ENCODE data around the gene NPW. TPM values are rescaled to one million over a fixed set of nuclear protein-coding genes. Genes with fewer than 3 reads are reported as not detected.

The NPW gene
- total RNA-seq (3.3 and 3.9 TPM in 2 replicates), polyA plus RNA-seq (0.84 and 1.8 TPM in 2 replicates), polyA minus RNA-seq (not detected in 2 replicates), Bru-seq, nascent RNA (percentile 21 among the genes with signal in this experiment), BruChase-seq, experiment 1, labeled RNA remaining after a 6-hour chase (percentile 31 among the genes with signal in this experiment), BruChase-seq, experiment 2, labeled RNA remaining after a 2-hour chase (percentile 7 among the genes with signal in this experiment)
- polyA plus RNA-seq (2011; cell fraction: cytosol; rRNA removed), result 0.52 and 1.2 TPM in 2 replicates
- polyA plus RNA-seq (2011; cell fraction: nucleus; rRNA removed), result 0.25 and 0.93 TPM in 2 replicates
- polyA plus RNA-seq (2012), result 1.4 and 6.4 TPM in 2 replicates
- 2.8 TPM for polyA minus RNA-seq (2011; cell fraction: cytosol; rRNA and poly(A)+ RNA removed)
- not detected in 2 replicates for polyA minus RNA-seq (2011; cell fraction: nucleus; rRNA and poly(A)+ RNA removed)
- long read RNA-seq, transcript NPW-202 (2 exons, 991 nt), result major isoform, 9 of 12 reads
- long read RNA-seq, partial matches to known transcripts, result 0 of 12 reads
- long read RNA-seq, other reads (novel, unspliced or antisense), result 3 of 12 reads

DNA sequence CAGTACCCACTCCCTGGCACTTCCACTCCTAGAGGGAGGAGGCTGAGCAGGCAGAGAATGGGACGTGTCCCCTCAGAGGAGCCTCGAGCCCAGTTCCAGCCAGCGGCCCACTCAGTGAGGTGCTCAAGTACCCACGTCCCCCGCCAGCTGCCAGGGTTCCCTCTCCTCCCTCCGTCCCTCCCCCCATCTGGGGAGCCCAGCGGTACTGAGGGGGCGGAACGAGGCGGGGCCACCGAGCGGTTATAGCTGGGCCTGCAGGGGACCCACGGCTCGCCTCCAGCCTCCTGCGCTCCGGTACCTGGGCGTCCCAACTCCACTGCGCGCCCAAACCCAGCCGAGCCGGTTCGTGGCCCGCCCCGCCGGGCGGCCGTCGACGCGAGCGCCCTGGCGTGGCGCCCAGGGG, at the start of gene NPW:
NPW (plus strand) TSS at position 268 of the 403 bp plus-strand sequence.
- Histone ChIP-seq H3K36me3 (ENCODE audit: control insufficient read depth in 2 of 2, extremely low read depth in 1 of 2, insufficient read depth in 2 of 2, low read length in 2 of 2) (no peaks in the 10 kb centered on the region), H2AFZ (ENCODE audit: low read depth, low read length) (peak within 1 kb of the TSS; percentile 27), H3K9me3 (replicated peaks; ENCODE audit: control insufficient read depth, insufficient read depth, low read length) (no peaks in the 10 kb centered on the region), H3K4me3 (replicated peaks in 1 of 3; ENCODE audit: insufficient read depth in 1 of 3, low read depth in 1 of 3, low read length in 3 of 3) (no peak within 1 kb of the TSS), H4K20me1 (replicated peaks; ENCODE audit: control insufficient read depth, extremely low read depth, insufficient read depth, low read length) (no peaks in the 10 kb centered on the region), H3K9me1 (replicated peaks; ENCODE audit: control insufficient read depth, extremely low read depth, insufficient read depth, low read length) (no peaks in the 10 kb centered on the region), H3K27ac (ENCODE audit: insufficient read depth, low read depth, low read length) (no peak within 1 kb of the TSS), H3K4me2 (ENCODE audit: insufficient read depth, low read length) (peak within 1 kb of the TSS; percentile 8), H3K9ac (replicated peaks; ENCODE audit: extremely low read depth, insufficient read depth, low read length) (no peak within 1 kb of the TSS), H3K27me3 (ENCODE audit: control insufficient read depth in 2 of 2, insufficient read depth in 2 of 2, low read length in 2 of 2) (peaks cover 4 to 11% of the 10 kb centered on the region in 2 experiments), H3K79me2 (ENCODE audit: control insufficient read depth, insufficient read depth, low read length) (no peaks in the 10 kb centered on the region), H3K4me1 (ENCODE audit: control insufficient read depth, extremely low read depth, insufficient read depth, low read length) (peaks cover 15% of the 10 kb centered on the region)
- POLR2A ChIA-PET, result no interaction called here
- intact Hi-C loops (cut with micrococcal nuclease), result no loop called here
- dilution Hi-C loops (cut with MboI; ENCODE audit: extremely low pct_ligation_motif_present, low sequenced_read_pairs), result no loop called here
- FAIRE-seq, result no peak
- DNase-seq (ENCODE audit: low read depth, low spot score), result no peak
- BruUV-seq (replicated peaks), result no TSS peak
- CTCF ChIA-PET, result interaction anchor here (1.5 to 8.9 kb wide), 2 partner anchors 15 to 121 kb away, joined by 6 to 137 read pairs; no protein-coding TSS in a partner anchor
- TF ChIP-seq POLR2AphosphoS5 (IDR thresholded peaks at IDR 0.05; ENCODE audit: insufficient read depth, low read depth, low read length) (no peak), POLR2A (IDR thresholded peaks at IDR 0.05; ENCODE audit: low read depth, low read length) (no peak)
- TF ChIP-seq, protein P1, sequence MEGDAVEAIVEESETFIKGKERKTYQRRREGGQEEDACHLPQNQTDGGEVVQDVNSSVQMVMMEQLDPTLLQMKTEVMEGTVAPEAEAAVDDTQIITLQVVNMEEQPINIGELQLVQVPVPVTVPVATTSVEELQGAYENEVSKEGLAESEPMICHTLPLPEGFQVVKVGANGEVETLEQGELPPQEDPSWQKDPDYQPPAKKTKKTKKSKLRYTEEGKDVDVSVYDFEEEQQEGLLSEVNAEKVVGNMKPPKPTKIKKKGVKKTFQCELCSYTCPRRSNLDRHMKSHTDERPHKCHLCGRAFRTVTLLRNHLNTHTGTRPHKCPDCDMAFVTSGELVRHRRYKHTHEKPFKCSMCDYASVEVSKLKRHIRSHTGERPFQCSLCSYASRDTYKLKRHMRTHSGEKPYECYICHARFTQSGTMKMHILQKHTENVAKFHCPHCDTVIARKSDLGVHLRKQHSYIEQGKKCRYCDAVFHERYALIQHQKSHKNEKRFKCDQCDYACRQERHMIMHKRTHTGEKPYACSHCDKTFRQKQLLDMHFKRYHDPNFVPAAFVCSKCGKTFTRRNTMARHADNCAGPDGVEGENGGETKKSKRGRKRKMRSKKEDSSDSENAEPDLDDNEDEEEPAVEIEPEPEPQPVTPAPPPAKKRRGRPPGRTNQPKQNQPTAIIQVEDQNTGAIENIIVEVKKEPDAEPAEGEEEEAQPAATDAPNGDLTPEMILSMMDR (IDR thresholded peaks at IDR 0.05; ENCODE audit: extremely low read depth in 1 of 2, insufficient read depth in 1 of 2, low read depth in 1 of 2, low read length in 2 of 2), result no peak
